Measurements from ENCODE around the gene SALL2. TPM values are rescaled to one million over a fixed set of nuclear protein-coding genes. Genes with fewer than 3 reads are reported as not detected.
"Not testable (repeated sequence)": the region's sequence is repeated elsewhere in the genome, so short reads cannot be mapped to it uniquely, and the experiment has no call there.

The SALL2 gene
- 2.1 and 2.2 TPM in 2 replicates for total RNA-seq

DNA sequence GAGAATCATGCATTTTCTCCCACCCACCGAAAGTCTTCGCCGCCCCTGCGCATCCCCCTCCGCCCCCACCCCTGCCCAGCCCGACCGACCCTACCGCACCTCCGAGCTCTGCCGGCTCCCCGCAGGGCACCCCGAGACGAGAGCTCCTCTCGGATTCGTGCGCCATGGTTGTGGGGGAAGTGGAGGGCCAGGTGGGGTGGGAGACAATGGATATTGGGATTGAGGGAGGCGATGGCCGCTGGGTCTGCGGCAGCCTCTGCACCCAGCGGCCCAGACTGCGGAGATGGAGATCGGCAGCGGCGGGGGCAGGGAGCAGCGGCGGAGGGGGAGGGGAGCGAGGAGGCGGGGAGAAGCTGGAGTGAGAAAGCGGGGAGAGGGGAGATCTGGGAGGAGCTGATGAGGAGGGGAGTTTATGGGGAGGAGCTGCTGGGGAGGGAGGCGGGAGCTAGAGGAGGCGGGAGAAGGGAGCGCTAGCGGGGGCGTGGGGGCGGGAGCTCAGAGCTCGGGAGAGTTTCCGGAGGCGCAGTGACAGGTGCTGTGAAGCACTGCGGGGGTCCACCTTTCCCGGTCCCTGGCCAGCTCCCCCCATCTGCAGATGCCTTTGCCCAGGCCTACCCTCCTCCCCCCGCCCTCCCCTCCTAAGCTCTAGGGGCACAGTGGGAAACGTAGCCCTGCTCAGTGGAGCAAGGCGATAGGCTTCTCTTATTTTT, at the start of gene SALL2:
SALL2 (minus strand) TSS at position 385 of the 710 bp plus-strand sequence; CDS start at position 166, 219 bp downstream.
- intact Hi-C loops (cut with micrococcal nuclease), result no loop called here

DNA sequence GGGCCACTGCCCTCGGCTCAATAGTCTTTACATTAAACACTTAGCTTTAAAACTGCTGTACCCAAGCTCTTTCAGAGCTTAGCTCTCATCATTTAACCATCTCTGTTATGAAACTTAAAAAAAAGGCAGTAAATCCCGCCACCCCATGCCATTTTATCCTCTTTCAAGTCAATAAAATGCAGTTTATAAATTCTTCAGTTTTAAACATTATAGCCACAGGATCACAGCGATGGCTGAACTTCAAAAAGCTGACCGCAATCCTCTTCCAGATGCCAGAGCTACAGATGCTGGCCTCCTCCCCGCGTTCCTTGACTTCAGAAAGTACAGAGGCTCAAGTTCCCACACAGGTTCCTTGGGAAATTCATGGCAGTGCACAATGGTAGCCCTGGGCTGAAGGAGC, 49.5 kb upstream of the SALL2 start:
- intact Hi-C loops (cut with micrococcal nuclease), result no loop called here

- intact Hi-C loops (cut with micrococcal nuclease), result no loop called here
Observed at GRCh38 chr14:21572604-21573003, 46.5 kb upstream of the SALL2 start.

DNA sequence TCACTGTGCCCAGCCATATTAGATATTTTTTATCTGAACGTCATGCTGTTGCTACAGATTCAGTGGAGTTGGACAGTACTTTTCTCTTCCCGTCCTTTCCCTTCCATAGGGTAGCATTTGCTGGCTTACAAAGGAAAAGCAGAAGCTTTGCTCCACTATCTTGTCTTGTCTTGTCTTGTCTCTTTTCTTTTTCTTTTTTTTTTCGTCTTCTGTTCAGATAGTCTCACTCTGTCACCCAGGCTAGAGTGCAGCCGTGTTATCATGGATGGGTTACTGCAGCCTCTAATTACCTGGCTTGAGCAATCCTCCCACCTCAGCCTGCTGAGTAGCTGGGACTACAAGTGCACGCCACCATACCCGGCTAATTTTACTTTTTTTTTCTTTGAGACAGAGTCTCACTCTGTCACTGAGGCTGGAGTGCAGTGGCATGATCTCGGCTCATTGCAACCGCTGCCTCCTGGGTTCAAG, 32.6 kb upstream of the SALL2 start:
- intact Hi-C loops (cut with micrococcal nuclease), result no loop called here

GRCh38 chr14:21557084-21557901, 31.1 kb upstream of the SALL2 start:
- intact Hi-C loops (cut with micrococcal nuclease), result loop anchor here (1.0 to 2.0 kb wide), 5 partner anchors 46 to 464 kb away; partner anchors contain the start of genes CHD8, METTL3 and SUPT16H

DNA sequence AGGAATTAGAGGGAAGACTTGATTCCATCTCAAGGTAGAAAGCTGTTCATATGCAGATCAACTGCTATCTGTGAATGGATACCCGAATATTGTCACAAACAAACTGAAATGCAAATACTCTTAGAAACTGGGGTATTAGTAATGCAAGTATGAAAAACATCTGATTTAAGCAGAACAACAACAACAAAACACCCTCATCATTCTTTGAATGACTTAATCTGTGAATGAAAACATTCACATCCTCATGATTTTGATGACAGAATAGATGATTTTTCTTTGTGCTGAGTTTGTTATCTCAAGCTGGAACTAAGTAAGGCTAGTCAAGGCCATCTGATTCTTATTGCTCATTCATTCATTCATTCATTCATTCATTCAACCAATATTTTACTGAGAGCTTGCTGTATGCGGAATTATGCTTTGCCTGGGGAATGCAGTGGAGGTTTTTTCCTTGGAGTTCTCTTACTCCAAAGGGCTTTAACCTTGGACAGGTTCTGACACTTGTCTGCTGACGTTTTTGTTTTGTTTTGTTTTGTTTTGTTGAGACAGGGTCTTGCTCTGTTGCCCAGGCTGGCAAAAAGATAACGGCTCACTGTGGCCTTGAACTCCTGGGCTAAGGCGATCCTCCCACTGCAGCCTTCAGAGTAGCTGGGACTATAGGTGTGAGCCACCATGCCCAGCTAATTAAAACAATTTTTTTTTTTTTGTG, 30.4 kb upstream of the SALL2 start:
- intact Hi-C loops (cut with micrococcal nuclease), result loop anchor here (1.0 to 2.0 kb wide), 5 partner anchors 45 to 464 kb away; partner anchors contain the start of genes CHD8, METTL3 and SUPT16H

DNA sequence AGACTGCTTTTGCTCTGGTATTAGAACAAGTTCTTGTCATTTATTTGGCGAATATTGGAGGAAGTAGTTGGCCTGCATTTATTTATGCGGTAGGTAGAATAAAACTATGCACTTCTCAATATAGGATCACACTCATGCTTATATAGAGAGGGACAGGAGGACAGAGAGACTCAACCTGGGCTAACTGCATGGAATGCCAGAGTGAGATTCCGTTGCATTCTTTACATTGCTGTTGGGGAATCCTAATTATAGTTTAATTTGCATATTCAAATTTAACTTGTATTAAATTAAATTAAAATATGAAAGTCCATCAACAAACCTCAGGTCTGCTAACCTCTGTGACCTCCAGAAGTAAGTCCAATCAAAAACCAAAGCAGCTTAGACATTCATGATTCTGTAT, 27.1 kb upstream of the SALL2 start:
- intact Hi-C loops (cut with micrococcal nuclease), result no loop called here

- intact Hi-C loops (cut with micrococcal nuclease), result not testable (repeated sequence)
Observed at GRCh38 chr14:21544588-21544987, 18.4 kb upstream of the SALL2 start.

DNA sequence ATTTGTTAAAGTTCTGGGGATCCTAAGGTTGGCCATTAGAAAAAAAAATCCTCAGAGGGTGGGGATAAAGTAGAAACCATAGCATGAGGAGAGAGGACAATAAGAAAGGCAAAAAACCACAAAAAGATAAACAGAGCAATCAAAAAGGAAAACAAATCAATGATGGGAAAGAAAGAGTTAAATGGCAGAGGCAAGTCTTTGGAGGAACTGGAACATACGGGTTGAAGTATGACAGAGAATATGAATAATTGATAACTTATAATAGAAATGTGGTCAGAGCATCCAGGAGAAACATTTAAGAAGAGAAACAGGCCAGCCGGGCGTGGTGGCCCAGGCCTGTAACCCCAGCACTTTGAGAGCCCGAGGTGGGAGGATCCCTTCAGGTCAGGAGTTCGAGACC, 17.8 kb upstream of the SALL2 start:
- intact Hi-C loops (cut with micrococcal nuclease), result no loop called here

- intact Hi-C loops (cut with micrococcal nuclease), result no loop called here
Observed at GRCh38 chr14:21543521-21543960, 17.4 kb upstream of the SALL2 start.

- intact Hi-C loops (cut with micrococcal nuclease), result no loop called here
Observed at GRCh38 chr14:21541413-21542074, 15.4 kb upstream of the SALL2 start.

DNA sequence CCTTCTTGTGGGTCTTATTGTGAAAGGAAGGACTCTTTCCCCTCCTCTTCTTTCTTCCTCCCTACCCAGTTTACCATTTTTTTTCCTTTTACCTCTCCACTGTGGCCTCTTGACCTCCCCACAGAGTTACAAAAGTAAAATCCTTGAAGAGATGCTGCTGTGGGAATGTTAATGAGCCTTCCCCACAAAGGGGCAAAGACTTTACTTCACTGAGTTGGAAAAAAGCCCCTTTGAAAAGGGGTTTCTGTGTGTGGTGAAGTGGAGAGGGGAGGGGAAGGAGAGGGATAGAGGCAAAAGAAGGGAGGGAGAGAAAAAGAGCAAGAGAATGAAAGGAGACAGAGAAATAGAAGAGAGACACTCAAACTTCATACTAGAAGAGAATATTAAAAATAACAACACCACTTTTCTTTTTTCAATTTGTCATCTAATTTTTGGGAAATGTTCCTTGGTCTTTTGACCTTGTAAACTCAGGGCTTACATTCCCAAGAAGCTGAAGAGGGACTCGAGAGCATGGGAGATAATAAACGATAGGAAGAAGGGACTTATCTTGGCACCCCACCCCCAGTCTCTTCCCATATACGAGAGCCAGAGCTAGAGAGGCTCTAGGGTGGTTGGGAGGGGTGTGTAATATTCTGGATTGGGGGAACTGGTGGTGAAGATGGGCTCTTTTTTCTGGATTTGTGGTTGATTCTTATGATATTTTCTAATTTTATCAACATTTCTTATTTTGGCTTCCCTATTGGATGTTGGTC, 13.2 kb upstream of the SALL2 start:
- intact Hi-C loops (cut with micrococcal nuclease), result no loop called here

DNA sequence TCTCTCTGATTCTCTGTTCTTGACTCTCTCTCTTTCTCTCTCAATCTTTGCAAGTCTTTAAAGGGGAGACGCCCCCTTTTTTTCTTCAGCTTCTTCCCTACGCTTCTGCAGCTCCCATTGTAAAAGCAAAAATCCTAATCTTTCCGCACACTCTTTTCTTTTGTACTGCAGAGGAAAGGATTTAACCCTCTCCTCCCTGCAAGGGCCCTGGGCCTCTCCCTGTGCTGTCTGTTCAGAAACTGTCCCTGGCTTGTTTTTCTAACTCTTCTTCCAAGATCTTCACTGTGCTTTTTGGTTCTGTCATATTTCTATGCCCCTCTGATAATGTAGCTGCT, 10.9 kb upstream of the SALL2 start:
- intact Hi-C loops (cut with micrococcal nuclease), result no loop called here

GRCh38 chr14:21536418-21537089, 10.4 kb upstream of the SALL2 start:
- intact Hi-C loops (cut with micrococcal nuclease), result no loop called here

DNA sequence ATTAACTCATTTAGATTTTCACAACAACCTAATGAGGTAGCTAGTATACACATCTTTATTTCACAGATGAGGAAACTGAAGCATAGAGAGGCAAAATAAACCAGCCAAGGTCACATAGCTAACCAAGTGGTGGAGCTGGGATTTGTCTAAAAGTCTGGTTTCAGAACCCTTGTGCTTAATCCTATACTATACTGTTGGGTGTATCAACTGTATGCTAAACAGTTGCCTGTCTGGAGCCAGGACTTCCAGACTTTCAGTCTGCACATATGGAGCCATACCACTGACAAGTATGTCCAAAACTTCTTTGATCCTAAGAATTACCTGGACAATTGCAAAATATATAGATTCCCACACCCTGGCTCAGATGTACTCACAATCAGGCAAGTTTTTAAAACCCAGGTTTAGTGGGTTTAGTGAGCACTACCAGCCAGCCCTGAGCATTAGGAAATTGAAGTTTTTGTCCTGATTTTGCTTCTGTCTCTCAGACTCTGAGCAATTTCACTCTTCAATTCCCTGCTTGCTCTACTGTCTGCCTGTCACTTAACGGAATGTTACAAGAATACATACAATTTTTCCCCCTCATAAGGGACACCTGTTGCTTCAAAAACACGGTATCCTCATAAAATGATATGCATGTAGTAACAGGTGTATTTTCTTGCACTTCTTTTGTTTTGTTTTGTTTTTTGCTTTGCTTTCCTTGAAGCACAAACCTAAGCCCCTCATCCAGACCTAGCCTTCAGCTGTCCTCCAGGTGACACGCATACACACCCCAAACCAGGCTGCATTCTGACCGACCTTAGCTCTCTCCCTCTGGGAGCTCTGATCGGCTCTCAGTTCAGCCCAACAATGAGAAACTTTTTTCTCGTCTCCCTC, 9.6 kb upstream of the SALL2 start:
- intact Hi-C loops (cut with micrococcal nuclease), result no loop called here

- intact Hi-C loops (cut with micrococcal nuclease), result no loop called here
Observed at GRCh38 chr14:21534576-21534975, 8.4 kb upstream of the SALL2 start.

DNA sequence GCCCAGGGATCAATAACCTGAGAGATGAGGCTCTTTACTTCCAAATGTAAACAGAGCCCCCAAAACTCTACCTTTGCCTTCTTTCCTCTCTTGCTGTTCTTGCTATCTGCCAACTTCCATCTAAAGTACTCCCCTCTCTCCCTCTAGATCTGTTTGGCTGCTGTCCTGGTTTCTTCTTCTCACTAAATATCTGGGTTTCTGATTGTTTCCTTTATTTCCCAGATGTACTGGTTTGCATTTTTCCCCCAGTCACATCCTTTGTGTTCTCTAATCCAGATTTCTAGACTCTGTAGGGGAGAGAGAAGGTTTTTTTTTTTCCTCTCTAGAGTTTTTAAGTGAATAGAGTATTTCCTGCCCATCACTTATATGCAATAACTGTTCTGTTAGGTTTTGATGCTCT, 7.1 kb upstream of the SALL2 start:
- intact Hi-C loops (cut with micrococcal nuclease), result no loop called here

DNA sequence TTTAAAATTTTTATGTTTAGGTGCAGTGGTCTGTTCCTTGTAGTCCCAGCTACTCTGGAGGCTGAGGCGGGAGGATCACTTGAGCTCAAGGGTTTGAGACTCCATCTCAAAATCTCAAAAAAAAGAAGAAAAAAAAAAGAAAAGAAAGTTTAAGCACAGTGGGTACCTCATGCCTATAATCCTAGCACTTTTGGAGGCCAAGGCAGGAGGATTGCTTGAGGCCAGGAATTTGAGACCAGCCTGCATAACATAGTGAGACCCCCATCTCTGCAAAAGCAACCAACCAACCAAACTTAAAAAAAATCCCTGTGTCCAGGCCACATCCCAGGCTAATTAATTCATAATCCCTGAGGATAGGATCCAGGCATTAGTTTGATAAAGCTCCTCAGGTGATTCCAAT, 3.4 kb upstream of the SALL2 start:
- intact Hi-C loops (cut with micrococcal nuclease), result no loop called here

Measured in T-helper 2 cell treated with Interferon-gamma antibody and Interleukin-4, amounts not matched to agents 100 ng/mL and 5 ng/mL, for 36 hours (primary cell).